RPMI7951 (cell line): ENCODE results near the gene GLIPR1L2. TPM values are rescaled to one million over a fixed set of nuclear protein-coding genes. Genes with fewer than 3 reads are reported as not detected.
"Not testable (repeated sequence)": the region's sequence is repeated elsewhere in the genome, so short reads cannot be mapped to it uniquely, and the experiment has no call there.

Source experiments
- DNase-seq: peaks from one replicate; pipeline ENCODE4 v3.0.0-alpha.2; 2012; ENCODE audit warnings: low read depth
- total RNA-seq: library from RNA; depleted of rRNA; stranded (reverse); fragments of >200 nt; shearing (Covaris generic); gene quantifications from 2 replicates; pipeline ENCODE4 v1.2.3, GENCODE V29; 2014

Gene GLIPR1L2
- total RNA-seq, 1 experiment from 2014 or later = 0.36 TPM

- peak; percentile 39 for DNase-seq
Observed at GRCh38 chr12:75437564-75437963, 46.7 kb downstream of the GLIPR1L2 start.

- DNase-seq = peak; percentile 43
Observed at GRCh38 chr12:75438059-75438754, 47.3 kb downstream of the GLIPR1L2 start.

GRCh38 chr12:75439048-75439447 lies 48.2 kb downstream of the GLIPR1L2 start:
- no peak for DNase-seq

- DNase-seq = no peak
Observed at GRCh38 chr12:75439930-75440329, 49.0 kb downstream of the GLIPR1L2 start.

- not testable (repeated sequence) for DNase-seq
Observed at GRCh38 chr12:75441687-75442449, 51.0 kb downstream of the GLIPR1L2 start.

- DNase-seq = not testable (repeated sequence)
Observed at GRCh38 chr12:75442454-75442853, 51.6 kb downstream of the GLIPR1L2 start.

GRCh38 chr12:75443709-75444108 lies 52.8 kb downstream of the GLIPR1L2 start:
- DNase-seq = no peak

GRCh38 chr12:75444429-75445136 lies 53.7 kb downstream of the GLIPR1L2 start:
- DNase-seq = peak; percentile 57

- DNase-seq = not testable (repeated sequence)
Observed at GRCh38 chr12:75445137-75445507, 54.2 kb downstream of the GLIPR1L2 start.

GRCh38 chr12:75446857-75447256 lies 56.0 kb downstream of the GLIPR1L2 start:
- DNase-seq = peak; percentile 36

- no peak for DNase-seq
Observed at GRCh38 chr12:75447691-75448393, 57.0 kb downstream of the GLIPR1L2 start.

- DNase-seq = no peak
Observed at GRCh38 chr12:75452675-75453330, 61.9 kb downstream of the GLIPR1L2 start.

- DNase-seq = peak; percentile 67
Observed at GRCh38 chr12:75455839-75456238, 65.0 kb downstream of the GLIPR1L2 start.

GRCh38 chr12:75457191-75457590 lies 66.3 kb downstream of the GLIPR1L2 start:
- DNase-seq = no peak

GRCh38 chr12:75457866-75458265 lies 67.0 kb downstream of the GLIPR1L2 start:
- not testable (repeated sequence) for DNase-seq

GRCh38 chr12:75459755-75460154 lies 68.9 kb downstream of the GLIPR1L2 start:
- DNase-seq = no peak

- DNase-seq = no peak
Observed at GRCh38 chr12:75460204-75460603, 69.3 kb downstream of the GLIPR1L2 start.

- no peak for DNase-seq
Observed at GRCh38 chr12:75471902-75472890, 81.3 kb downstream of the GLIPR1L2 start.

- DNase-seq = no peak
Observed at GRCh38 chr12:75474116-75474515, 83.2 kb downstream of the GLIPR1L2 start.

- DNase-seq = no peak
Observed at GRCh38 chr12:75476071-75476470, 85.2 kb downstream of the GLIPR1L2 start.
